ENCODE data around the gene GRK2.

DNA sequence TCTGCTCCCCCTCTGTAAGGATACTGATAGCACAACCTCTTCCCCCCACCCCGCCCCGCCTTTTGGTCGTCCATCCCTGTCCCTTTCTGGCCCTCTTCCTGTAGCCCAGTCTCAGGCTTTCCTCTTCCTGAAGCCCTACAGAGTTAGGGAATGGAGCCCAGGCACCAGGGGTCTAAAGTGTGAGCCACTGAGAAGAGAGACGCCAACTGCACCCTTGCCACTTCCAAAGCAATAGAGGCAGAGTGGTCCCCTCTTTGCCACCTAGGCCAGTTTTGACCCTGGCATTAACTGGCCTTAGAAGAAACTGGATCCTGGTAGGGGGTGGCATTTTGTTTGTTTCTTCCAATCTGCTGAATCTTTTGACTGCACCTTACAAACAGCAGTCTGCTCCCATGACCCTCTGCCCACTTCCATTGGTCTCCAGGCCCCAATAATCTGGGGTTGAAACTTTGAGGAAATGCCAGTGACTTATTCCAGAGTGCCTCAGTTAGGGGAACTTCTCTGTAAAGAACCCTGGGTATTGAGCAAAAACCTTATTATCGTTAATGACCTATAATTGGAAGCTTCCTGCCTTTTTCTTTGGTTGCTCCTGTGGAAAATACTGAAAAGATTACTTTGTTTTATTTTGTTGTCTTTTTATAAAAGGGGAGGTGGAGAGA lies 9.7 kb upstream of the GRK2 start:
- TF ChIP-seq CTCF (conservative IDR thresholded peaks at IDR 0.05 in 1 of 2, IDR thresholded peaks at IDR 0.05 in 1 of 2; ENCODE audit: low read depth in 1 of 2, low read length in 2 of 2) (no peak), EZH2 (IDR thresholded peaks at IDR 0.05; ENCODE audit: low read length, missing control alignments) (no peak)
